GF-D8 (cell line): ENCODE data around the gene HOXD4.

Experiments
- DNase-seq: peaks from one replicate; lab custom pipeline; 2025; lab: John Stamatoyannopoulos, UW

HOXD4 gene

GRCh38 chr2:176139661-176140512 is 11.5 kb upstream of the HOXD4 start:
- no peak for DNase-seq

- peak; percentile 23 for DNase-seq
Measured at GRCh38 chr2:176140513-176141317, 10.6 kb upstream of the HOXD4 start.

DNA sequence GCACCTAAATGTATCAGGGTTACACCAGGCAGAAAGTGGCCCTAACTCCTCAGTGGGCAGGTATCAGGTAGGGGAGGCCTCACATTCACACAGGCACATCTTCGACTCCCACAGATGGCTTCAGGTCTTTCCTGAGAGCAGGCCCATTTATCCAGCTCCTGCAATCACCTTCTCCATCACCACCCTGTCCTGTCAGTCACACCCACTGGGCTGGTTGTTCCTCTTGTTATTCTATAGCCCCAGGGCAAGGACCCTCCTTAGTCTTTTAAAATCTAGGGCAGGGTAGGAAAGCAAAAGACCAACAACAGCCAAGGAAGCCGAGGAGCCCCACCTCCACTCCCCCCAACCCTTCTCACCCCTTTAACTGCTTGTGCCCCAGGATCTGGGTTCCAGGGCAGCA is 9.1 kb upstream of the HOXD4 start:
- DNase-seq = no peak

DNA sequence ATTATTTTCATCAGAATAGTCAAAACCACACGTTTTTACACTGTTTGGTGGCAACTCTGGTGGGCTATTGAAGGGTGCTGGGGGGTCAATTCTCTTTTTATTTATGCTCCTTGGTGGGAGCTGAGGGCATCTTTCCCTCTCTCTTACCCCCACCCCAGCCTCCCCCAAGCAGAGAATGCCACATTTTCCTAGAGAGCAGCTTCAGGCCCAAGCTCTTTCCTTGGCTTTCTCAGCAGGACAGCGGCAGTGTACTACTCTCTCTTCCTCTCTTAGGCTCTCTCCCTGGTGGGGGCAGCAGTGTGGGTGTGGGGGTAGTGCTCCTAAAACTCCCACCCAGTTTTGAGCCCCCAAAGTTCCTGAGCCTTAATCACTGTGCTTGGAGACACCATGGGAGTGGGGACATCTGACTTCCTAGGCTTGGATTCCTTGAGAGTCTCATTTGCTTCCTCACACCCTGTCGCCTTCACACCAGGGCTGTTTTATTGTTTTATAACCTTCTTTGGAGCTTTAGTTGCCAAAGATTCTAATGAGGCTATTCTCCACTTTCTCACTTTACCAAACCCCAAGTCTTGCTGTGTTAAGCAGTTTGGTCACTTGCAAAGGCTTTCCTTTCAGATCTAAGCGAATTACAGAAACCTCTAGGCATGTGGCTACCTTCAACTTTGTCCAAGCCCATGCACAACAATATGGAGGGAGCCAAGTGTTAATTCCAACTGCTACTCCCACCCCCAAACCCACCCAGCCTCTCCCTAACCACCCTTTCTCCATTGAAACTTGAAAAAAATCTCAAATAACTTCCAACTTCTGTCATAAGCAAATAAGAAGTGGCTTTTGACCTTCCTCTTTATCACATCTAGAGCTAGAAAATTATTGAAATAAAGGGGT is 6.0 kb upstream of the HOXD4 start:
- DNase-seq = no peak

GRCh38 chr2:176146101-176146500 is 5.2 kb upstream of the HOXD4 start:
- DNase-seq = no peak

DNA sequence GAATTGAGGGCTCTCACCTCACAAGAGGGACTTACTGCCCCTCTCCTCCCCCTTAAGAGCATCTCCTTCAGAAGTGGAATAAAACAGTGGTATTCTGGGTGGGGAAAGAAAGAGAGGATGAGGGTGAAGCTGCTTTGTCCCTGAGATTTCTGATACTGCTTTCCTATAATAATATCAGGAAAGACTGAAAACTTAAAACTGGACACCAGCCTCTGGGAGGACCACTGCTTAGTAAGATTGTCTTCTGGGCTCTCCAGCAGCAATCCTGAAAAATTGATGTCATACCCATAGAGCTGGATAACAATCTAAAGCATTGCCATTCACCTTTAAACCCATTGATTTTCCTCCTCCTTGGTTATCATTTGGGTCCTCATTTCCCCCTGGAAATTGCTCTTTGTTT is 4.7 kb upstream of the HOXD4 start:
- no peak for DNase-seq

DNA sequence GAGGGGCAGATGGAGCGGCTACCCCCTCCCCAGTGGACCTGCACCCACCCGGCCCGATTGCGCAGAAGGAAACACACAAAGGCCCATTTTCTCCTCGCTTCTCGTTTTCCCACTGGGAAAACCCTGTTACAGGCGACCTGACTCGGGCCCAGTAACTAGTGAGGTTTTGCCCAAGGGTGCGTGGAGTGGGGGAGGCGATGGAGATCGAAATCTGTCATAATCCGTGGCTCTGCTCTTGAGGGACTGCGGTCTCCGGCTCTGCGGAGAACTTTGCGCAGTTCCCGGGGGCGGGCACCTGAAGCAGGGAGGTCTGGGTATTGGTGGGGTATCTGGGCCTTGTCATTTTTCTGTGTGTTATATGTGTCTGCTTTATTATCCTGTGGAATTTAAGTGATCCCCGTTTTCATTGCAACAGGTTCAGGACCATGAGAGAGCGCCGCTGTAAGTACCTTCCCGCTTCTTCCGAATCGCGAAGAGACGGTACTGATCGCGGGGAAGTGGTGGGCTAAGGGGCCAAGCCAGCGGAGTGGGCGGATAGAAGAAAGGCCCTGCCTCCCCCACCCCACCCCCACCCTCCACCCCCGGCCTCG is 4.0 kb upstream of the HOXD4 start:
- DNase-seq = no peak

DNA sequence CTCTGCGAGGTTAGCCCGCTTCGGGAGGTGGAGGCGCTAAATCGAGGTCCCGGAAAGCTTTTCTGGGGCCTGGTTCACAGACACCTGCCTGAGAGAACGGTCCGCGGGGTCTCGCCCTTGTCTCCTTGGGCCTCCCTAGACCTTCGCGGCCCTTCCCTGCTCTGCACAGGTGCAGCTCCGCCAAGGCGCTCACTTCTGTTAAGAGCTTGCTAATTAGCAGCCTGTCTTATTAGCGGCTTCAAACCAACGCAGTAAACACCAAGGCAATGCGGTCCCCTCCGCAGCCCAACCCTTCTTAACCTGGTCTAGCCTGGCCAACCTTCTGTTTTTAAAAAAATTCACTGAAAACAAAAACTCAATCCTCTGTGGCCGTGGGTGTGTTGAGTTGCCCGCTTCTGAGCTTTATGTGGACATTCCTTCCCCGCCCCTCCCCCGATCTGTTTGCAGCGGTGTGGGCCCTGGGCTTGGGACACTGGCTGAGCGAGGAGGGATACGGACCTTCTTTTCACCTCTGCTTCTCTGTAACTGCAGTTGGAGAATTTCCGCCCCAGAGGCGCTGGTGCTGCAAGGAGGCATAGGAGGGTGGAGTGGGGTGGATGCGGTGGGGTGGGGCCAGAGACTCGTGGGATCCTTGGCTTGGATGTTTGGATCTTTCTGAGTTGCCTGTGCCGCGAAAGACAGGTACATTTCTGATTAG is 3.4 kb upstream of the HOXD4 start:
- no peak for DNase-seq

DNA sequence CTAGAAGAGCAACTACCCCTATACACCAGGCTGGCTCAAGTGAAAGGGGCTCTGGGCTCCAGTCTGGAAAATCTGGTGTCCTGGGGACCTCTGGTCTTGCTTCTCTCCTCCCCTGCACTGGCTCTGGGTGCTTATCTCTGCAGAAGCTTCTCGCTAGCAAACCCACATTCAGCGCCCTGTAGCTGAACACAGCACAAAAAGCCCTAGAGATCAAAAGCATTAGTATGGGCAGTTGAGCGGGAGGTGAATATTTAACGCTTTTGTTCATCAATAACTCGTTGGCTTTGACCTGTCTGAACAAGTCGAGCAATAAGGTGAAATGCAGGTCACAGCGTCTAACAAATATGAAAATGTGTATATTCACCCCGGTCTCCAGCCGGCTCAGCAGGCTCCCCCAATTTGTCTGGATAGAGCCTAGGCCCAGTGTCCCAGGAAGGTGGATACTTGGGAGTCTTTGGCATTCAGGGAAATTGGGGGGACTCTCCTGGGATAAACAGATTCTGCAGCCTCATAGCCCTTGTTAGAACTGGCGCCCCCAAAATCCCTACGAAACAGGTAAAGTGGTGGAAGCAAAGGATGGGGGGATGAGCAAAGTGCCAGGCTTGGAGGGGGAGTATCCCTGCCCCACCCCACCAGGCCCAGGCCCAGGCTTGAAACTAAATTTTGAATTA is 2.5 kb upstream of the HOXD4 start:
- DNase-seq = no peak

GRCh38 chr2:176149481-176149938 is 1.8 kb upstream of the HOXD4 start:
- DNase-seq = no peak

- no peak for DNase-seq
Measured at GRCh38 chr2:176149939-176150583, 1.3 kb upstream of the HOXD4 start.

DNA sequence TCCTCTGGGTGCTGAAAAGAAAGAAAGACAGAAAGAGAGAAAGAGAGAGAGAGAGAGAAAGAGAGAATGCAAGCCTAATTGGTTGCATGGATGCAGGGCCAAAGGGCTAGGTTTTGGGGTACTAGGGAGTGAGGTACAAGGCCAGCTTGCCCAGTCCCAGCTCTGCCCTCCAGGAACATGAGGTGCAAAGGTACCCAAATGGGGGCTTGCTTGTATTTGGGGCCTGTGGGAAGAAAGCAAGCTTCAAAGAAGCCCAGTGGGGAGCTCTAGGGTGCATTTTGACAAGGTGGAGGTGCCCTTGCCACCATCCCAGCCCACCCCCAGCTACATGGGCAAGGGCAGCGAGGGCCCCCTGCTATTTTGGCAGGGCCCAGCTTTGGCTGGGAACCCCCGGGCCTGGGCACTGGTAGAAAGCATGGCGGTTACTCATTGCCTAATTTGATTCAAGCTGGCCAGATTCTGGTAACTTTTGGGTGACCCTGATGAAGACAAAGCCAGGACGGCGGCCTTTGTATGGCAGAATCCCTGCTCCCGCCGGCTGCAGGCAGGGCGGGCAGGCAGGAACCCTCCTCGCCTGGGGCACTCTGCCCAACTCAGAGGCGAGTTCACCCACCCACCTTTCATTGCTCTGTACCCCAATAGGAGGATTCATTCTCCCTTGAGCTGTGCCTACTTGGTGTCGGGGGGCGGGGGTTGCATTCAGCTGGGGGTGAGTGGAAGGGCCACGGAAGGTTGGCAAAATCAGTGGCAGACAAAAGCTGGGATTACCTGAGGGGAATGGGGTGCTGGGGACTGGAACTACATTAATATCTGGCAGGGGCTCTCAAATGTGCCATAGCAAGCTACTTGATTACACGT is 537 bp upstream of the HOXD4 start:
- DNase-seq = no peak

DNA sequence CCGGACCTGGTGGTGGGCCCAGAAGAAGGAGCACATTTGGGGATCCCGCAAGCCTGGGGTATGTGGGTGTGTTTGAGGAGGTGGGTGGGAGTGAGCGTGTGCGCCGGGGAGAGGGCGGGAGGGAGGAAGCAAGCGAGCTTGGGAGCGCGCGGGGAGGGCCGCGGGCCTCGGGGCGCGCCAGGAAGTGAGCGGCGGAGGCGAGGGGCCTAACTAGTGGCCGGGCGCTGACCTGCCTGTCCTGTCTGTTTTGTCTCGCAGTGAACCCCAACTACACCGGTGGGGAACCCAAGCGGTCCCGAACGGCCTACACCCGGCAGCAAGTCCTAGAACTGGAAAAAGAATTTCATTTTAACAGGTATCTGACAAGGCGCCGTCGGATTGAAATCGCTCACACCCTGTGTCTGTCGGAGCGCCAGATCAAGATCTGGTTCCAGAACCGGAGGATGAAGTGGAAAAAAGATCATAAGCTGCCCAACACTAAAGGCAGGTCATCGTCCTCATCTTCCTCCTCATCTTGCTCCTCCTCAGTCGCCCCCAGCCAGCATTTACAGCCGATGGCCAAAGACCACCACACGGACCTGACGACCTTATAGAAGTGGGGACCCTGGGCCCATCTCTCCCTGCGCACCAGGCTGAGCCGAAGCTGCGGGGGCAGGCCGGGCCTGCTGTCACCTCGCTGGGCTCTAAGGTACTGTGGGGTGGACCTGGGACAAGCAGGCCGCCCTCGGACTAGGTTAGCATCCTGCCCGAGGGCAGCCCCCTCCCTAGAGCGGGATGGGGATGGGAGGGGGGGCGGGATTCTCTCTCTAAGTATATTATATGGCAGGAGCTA is 1.2 kb downstream of the HOXD4 start:
- DNase-seq = no peak

GRCh38 chr2:176154576-176155252 is 3.4 kb downstream of the HOXD4 start:
- DNase-seq = no peak

DNA sequence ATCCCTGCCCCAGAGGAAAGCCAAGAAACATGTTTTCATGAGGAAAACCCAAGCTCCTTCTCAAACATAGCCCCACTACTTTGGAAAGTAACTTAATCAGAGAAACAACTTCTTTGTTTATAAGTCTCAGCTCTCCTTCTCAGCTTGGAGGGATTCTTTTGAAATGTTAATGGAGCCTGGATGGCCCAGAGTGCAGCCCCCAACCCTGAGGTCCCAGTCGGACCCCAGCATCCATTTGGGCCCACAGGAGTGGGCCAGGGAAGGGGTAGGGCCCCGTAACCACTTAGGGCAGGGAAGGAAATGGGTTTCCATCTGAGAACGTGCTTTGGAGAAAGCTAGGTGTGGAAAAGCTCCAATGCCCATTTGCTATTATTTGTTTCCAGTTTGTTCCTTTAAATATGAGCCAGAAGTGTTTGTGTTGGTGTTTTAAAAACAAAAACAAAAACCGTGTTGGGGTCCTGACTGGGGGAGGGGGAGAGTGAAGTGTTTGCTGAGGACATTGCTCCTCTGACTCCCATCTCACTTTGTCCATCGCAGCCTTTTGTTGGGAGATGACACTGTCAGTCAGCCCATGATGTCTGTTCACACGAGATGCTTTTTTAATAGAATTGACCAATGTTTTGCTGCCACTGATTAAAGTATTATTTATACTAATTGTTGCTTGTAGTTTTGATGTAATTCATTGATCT is 4.2 kb downstream of the HOXD4 start:
- DNase-seq = no peak

DNA sequence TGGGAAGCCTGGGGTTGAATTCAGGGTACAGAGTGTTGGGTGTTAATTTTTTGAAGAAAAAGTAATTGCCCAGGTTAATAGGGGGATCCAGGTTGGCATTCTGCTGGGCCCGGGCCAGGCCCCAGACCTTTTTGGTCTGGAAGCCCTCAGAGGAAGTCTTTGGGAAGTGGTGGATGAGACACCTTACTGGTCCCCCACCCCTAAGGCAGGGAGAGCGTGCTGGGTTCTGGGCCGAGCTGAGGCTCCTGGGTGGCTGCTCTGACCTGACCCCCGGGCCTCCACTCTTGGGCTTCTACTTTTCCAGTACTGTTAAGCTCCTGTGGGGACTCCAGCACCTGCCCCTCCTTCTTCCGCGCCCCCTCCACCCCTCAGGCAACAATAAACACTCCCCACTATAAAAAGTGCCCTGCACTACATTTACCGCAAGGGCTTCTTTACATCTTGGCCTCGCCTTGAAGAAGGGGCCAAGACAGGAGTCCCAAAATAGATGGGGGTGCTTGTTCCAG is 5.0 kb downstream of the HOXD4 start:
- DNase-seq = no peak
